Osteocyte (in vitro differentiated cells): Measurements from ENCODE around the gene SYNPO2. TPM values are rescaled to one million over a fixed set of nuclear protein-coding genes. Genes with fewer than 3 reads are reported as not detected.
"Not testable (repeated sequence)": the region's sequence is repeated elsewhere in the genome, so short reads cannot be mapped to it uniquely, and the experiment has no call there.

Source experiments
- DNase-seq: peaks from one replicate; pipeline ENCODE4 v3.0.0; 2021; ENCODE audit warnings: mixed read lengths; ENCODE audit not compliant: unreplicated experiment; ENCODE audit errors: extremely low spot score
- H3K27ac Mint-ChIP-seq: one replicate; pipeline ENCODE4 v1.8.0; 2021; ENCODE audit warnings: mild to moderate bottlenecking, mixed read lengths; ENCODE audit not compliant: unreplicated experiment
- H3K27me3 Mint-ChIP-seq: one replicate; pipeline ENCODE4 v1.8.0; 2021; ENCODE audit warnings: mixed read lengths; ENCODE audit not compliant: unreplicated experiment
- H3K36me3 Mint-ChIP-seq: one replicate; pipeline ENCODE4 v1.8.0; 2021; ENCODE audit warnings: mixed read lengths; ENCODE audit not compliant: unreplicated experiment
- H3K4me1 Mint-ChIP-seq: one replicate; pipeline ENCODE4 v1.8.0; 2021; ENCODE audit warnings: mixed read lengths; ENCODE audit not compliant: unreplicated experiment
- H3K4me3 Mint-ChIP-seq: one replicate; pipeline ENCODE4 v1.8.0; 2021; ENCODE audit warnings: mild to moderate bottlenecking, moderate library complexity, mixed read lengths; ENCODE audit not compliant: unreplicated experiment
- H3K9me3 Mint-ChIP-seq: one replicate; pipeline ENCODE4 v1.8.0; 2021; ENCODE audit warnings: mixed read lengths; ENCODE audit not compliant: unreplicated experiment
- CTCF ChIP-seq: fragments of 200-600 bp; sonication (generic); IDR thresholded peaks from 2 replicates; pipeline ENCODE4 v1.5.0; 2021; ENCODE audit warnings: antibody characterized with exemption, mild to moderate bottlenecking, moderate library complexity
- total RNA-seq: library from RNA; stranded (reverse); gene quantifications from 2 replicates; pipeline ENCODE4 v1.2.1, GENCODE V29; 2021

SYNPO2 gene
- total RNA-seq, 1 donor from 2014 or later = 4.1 TPM

- no peaks in the 10 kb centered on the region for H3K36me3 Mint-ChIP-seq
- H3K27ac Mint-ChIP-seq = no peak overlapping the region
- no peak for TF ChIP-seq CTCF
- no peak overlapping the region for H3K4me3 Mint-ChIP-seq
- no peaks in the 10 kb centered on the region for H3K9me3 Mint-ChIP-seq
- no peak for DNase-seq
- H3K27me3 Mint-ChIP-seq = no peaks in the 10 kb centered on the region
- H3K4me1 Mint-ChIP-seq = no peaks in the 10 kb centered on the region
Observed at GRCh38 chr4:119000400-119000799, 111.7 kb downstream of the SYNPO2 start.

- DNase-seq = no peak
- Mint-ChIP-seq H3K4me3 (no peak overlapping the region), H3K27me3 (no peaks in the 10 kb centered on the region), H3K27ac (no peak overlapping the region), H3K9me3 (no peaks in the 10 kb centered on the region), H3K36me3 (no peaks in the 10 kb centered on the region), H3K4me1 (no peaks in the 10 kb centered on the region)
- no peak for TF ChIP-seq CTCF
Observed at GRCh38 chr4:119002476-119002875, 113.8 kb downstream of the SYNPO2 start.

- H3K36me3 Mint-ChIP-seq, H3K9me3 Mint-ChIP-seq, H3K4me3 Mint-ChIP-seq, H3K27me3 Mint-ChIP-seq, DNase-seq, H3K27ac Mint-ChIP-seq, H3K4me1 Mint-ChIP-seq: not testable (repeated sequence)
Observed at GRCh38 chr4:119003001-119003400, 114.3 kb downstream of the SYNPO2 start.

DNA sequence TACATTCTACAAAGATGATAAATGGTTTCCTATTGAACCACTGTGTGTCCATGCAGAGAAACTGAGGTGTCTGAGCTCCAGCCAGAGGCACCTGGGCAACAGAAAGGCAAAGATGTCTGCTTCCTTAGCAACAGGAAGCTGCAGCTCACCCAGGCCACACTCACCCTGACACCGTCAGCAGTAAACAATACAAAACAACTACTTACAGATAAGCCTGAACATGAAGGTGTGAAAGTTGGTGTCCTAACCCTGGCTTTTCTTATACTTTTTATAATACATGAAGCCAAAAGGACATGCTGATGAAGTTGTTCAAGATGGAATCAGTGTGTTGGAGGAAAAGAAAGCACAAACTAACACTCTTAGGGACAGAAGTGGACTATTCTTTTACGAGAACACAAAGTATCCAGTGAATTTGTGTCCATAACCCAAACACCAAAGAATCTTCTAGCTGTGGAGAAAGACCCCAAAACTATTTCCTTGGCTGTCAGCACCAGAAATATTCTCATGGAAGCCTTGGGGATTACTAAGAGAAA is 117.3 kb downstream of the SYNPO2 start:
- Mint-ChIP-seq H3K27me3 (no peaks in the 10 kb centered on the region), H3K27ac (no peak overlapping the region), H3K36me3 (no peaks in the 10 kb centered on the region), H3K4me1 (no peaks in the 10 kb centered on the region), H3K4me3 (no peak overlapping the region), H3K9me3 (no peaks in the 10 kb centered on the region)
- TF ChIP-seq CTCF = no peak
- no peak for DNase-seq

GRCh38 chr4:119008761-119009160 is 120.1 kb downstream of the SYNPO2 start:
- DNase-seq = no peak
- no peaks in the 10 kb centered on the region for H3K36me3 Mint-ChIP-seq
- H3K9me3 Mint-ChIP-seq = no peaks in the 10 kb centered on the region
- no peak overlapping the region for H3K4me3 Mint-ChIP-seq
- no peaks in the 10 kb centered on the region for H3K27me3 Mint-ChIP-seq
- H3K27ac Mint-ChIP-seq = no peak overlapping the region
- H3K4me1 Mint-ChIP-seq = no peaks in the 10 kb centered on the region
- TF ChIP-seq CTCF = no peak

DNA sequence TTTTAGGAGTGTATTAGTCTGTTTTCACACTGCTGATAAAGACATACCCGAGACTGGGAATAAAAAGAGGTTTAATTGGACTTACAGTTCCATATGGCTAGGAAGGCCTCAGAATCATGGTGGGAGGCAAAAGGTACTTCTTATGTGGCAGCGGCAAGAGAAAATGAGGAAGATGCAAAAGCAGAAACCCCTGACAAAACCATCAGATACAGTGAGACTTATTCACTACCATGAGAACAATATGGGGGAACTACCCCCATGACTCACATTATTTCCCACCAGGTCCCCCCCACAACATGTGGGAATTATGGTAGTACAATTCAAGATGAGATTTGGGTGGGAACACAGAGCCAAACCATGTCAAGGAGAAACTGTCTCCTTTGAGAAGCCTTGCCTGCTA is 121.6 kb downstream of the SYNPO2 start:
- H3K4me3 Mint-ChIP-seq, H3K4me1 Mint-ChIP-seq, H3K27ac Mint-ChIP-seq, H3K9me3 Mint-ChIP-seq, H3K27me3 Mint-ChIP-seq, H3K36me3 Mint-ChIP-seq, DNase-seq: not testable (repeated sequence)
